KBM-7 (cell line): ENCODE data around the gene TAF1C.
A peak's percentile ranks its signal among the peaks of the same experiment; 100 is the strongest.
"Not testable (repeated sequence)": the region's sequence is repeated elsewhere in the genome, so short reads cannot be mapped to it uniquely, and the experiment has no call there.

ENCODE experiments used
- DNase-seq: peaks from one replicate; pipeline ENCODE4 v3.0.0-alpha.2; 2015
- in situ Hi-C: fragments of 300-500 bp; cut with MboI; formaldehyde crosslinking; loops from 2 replicates; pipeline ENCODE4 v1.14.3; 2020; ENCODE audit warnings: low sequenced_read_pairs, low pct_unique_long_range_greater_than_20kb, mixed read lengths

TAF1C gene, protein sequence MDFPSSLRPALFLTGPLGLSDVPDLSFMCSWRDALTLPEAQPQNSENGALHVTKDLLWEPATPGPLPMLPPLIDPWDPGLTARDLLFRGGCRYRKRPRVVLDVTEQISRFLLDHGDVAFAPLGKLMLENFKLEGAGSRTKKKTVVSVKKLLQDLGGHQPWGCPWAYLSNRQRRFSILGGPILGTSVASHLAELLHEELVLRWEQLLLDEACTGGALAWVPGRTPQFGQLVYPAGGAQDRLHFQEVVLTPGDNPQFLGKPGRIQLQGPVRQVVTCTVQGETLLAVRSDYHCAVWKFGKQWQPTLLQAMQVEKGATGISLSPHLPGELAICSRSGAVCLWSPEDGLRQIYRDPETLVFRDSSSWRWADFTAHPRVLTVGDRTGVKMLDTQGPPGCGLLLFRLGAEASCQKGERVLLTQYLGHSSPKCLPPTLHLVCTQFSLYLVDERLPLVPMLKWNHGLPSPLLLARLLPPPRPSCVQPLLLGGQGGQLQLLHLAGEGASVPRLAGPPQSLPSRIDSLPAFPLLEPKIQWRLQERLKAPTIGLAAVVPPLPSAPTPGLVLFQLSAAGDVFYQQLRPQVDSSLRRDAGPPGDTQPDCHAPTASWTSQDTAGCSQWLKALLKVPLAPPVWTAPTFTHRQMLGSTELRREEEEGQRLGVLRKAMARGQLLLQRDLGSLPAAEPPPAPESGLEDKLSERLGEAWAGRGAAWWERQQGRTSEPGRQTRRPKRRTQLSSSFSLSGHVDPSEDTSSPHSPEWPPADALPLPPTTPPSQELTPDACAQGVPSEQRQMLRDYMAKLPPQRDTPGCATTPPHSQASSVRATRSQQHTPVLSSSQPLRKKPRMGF

DNA sequence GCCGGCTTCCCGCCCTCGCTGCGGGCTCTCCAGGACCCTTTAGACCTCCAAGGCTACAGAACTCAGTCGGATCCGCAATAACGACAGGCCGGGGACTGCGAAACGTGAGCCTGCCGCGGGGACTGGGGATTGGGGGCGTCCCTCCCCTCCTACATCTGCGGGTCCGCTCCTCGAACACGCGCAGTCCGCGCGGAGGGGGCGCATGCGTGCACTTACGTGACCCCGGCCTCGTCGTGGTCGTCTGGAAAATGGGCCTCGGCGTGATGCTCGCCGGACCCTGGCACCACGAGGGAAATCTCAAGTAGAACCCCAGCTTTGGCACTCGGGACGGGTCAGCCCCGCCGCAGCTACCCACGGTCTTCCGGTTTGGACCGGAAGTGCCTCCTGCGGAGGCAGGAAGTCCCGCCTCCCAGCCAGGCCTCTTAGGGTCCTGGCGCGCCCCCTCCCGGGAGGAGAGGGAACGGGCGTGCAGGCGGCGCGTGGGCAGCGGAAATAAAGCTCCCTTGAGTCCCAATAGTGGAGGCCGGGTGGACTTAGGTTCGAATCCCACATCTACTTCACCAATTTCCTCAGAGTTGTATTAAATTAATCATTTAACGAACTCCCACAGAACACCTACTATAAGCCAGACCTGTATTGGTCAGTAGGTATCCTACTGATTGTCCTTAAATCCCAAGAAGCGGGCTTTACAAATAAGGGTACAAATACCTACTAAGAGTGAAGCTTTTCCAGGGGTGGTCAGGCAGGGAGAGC is at the start of gene TAF1C:
Gene TAF1C (minus strand): TSS at position 373 of the 753 bp plus-strand sequence. CDS start 2,069 bp downstream, outside the sequence.
- in situ Hi-C loops = no loop called here
- peak; percentile 94 for DNase-seq

DNA sequence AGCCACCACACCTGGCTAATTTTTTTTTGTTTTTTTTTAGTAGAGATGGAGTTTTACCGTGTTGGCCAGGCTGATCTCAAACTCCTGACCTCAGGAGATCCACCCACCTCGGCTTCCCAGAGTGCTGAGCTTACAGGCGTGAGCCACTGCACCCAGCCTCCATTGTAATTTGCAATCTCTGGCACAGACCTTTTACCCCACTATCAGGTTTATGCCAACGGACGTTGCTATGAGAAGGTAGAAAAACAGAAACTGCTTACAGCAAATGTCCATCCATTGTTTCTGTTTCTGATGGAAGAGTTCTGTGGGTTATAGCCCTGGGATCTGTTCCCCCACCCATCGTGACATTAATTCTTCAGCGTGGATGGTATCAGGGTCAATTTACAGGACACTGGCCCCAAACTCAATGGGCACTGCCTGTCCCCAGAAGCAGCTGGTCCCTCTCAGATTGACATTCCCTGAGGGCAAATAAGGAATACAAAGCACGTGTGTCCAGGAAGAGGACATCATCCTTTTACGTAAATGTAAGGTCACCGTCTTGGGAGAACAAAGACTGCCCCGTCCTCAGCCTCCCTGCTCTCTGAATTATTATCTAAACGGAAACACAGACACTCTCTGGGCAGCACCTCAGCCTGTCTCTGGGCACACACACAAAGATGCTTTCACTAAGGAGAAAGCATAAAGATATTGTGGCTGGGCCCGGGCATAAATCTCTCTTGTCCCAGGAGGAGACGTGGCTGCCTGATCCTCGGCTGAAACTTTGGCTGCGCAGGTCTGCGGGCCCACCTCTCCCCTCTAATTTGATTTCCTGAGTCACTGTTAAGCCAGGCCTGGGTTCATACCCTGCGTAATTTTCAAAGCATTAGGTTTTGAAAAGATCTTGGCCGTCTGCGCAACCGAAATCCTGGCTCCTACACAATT is 47.7 kb upstream of the TAF1C start:
- no peak for DNase-seq
- in situ Hi-C loops = no loop called here

DNA sequence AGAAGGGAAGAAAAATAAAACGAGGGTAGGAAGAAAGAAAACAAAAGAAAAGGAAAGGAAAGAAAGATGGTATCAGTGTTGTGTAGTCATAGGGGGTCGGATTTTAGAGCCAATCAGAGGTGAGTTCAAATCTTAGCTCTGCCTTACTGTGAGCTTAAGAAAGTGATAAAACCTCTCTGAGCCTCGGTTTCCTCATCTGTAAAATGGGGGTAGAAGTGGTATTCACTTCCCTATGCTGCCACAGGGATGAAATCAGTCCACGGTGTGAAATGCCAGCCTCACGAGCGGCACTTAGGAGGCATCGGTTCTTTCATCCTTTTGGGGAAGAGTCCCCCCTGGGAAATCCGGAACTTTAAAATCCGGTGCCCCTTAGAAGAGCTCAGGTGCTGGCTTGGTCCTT is 46.9 kb upstream of the TAF1C start:
- DNase-seq = no peak
- in situ Hi-C loops = no loop called here

DNA sequence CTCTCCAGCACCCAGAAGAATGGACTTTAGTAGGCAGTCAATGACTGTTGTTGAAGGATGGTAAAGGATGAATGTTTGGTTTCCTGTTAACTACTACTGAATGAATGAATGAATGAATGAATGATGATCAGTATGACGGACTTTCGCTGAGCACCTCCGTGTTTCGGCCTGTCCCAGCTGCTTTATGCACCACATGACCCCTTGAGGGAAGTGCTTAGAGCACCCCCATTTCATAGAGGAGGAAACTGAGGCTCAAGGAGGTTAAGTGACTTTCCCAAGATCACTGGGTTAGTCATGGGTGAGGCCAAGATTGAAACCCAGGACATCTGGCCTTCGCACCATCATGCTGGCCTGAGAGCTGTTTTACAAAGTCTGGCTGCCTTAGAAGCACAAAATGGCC is 46.1 kb upstream of the TAF1C start:
- DNase-seq = no peak
- in situ Hi-C loops = no loop called here

DNA sequence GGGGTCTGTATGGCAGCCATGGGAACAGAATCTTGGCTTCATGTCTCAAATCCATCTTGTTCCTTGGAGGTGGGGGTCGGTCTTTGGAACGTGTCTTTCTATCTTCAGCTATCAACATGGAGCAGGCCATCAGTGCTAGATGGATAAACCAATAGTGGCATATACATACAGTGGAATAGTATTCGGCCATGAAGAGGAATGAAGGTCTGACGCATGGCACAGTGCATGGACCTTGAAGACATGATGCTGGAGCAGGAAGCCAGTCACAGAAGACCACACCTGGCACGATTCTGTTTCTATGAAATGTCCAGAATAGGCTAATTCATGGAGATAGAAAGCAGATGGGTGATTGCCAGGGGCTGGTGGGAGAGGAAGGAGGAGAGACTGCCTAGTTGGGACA is 45.2 kb upstream of the TAF1C start:
- in situ Hi-C loops = no loop called here
- no peak for DNase-seq

DNA sequence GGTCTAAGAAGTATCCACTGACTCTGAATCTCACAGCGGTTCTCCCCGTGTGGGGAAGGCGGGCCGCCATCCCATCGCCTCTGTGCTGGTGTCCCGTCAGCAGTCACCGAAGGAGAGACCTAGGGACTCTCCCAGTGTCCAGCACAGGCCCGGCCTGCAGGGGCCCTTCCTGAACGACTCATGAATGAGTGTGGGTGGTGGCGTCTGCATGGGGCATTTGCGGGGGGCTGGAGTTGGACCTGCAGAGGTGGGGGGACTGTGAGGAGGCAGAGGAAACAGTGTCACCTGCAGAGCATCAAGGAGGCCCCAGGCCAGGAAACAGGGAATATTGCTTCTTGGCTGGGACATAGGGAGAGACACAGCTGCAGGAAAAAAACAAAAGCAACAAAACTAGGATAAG is 42.6 kb upstream of the TAF1C start:
- DNase-seq = no peak
- in situ Hi-C loops = no loop called here

DNA sequence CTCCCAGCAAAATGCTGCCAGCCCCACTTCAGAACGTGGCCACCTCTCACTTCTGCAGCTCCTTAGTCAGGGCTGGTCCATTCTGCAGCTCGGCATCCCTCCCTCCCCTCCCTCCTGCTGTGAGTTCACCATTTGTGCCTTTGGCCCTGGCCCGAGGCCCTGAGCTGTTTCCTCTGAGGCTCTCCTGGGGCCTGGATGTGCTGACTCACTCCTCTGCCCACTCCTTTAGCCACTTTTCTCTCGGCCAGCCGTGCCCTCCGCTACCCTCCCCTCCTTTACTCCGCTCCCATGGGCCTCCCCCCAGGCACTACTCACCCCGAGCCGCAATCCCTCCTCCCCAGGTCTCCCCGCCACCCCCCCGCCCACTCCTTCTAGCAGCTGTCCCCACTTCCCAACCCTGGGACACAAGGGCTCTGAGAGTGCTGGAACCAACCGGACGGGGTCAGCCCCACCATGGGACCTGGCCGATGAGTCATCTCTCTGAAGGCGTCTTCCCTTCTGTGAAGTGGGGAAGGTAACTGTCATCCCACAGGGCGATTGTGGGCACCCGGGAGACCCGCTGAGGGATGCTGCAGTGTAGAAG is 41.5 kb upstream of the TAF1C start:
- no peak for DNase-seq
- in situ Hi-C loops = no loop called here

DNA sequence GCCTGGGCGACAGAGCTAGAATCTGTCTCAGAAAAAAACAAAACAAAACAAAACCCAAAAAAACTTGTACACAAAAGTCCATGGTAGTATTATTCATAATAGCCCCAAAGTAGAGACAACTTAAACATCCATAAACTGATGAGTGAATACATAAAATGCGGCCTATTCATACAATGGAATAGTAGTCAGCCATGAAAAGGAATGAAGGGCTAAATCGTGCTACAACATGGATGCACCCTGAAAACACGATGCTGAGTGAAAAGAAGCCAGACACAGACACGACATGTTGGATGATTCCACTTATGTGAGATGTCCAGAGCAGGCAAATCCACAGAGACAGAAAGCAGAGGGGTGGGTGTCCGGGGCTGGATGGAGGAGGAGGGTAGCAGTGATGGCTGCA is 40.7 kb upstream of the TAF1C start:
- in situ Hi-C loops = no loop called here
- DNase-seq = no peak

DNA sequence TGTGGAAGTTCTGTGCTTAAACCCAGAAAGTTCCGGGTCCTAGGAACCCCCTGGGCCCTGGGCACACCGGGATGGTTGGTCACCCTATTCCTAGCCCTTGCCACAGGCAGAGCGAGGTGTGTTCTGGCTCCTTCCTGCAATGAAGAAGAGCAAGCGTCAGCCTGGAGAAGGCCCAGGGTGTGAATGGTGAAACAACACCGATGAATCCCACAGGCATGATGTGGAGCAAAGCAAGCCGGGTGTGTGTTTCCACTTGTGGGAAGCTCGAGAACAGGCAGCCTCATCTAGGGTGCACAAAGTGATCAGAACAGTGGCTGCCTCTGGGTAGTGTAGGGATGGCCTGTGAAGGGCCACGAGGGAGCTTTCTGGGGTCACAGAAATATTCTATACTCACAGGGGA is 39.2 kb upstream of the TAF1C start:
- no peak for DNase-seq
- in situ Hi-C loops = no loop called here

DNA sequence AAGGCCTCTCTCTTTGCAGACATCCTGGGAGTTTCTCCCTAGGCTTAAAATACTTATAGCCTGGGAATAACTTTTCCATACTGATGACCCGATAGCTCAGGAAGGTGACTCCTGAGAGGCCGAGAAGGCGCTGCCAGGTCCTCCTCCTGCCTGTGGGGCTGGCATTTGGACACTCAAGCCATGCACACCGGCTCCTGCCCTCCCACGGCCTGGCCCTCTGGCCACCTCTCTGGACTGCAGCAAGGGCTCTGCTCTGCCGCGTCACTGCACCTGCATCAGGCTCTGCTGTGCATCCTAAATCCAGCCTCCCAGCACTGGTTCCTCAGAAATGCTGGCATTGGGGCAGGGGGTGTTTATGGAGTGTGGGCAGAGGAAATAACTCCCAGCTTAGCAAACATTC is 38.7 kb upstream of the TAF1C start:
- in situ Hi-C loops = no loop called here

DNA sequence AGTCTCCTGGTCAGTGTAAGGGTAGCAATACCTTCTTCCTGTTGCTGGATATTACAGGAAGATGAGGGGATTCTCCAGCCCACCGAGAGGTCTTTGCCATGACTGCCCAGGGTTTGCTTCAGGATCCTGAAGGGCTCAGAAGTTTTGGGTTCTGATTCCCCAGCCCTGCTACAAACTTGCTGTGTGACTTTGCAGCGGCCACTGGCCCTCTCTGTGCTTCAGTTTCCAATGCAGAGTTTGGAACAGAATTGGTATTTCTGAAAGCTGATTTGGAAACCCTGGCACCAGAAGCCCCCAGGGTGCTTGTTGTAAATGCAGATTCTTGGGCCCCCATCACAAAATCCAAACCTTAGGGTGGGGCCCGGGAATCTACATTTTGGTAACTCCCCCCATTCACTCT is 38.3 kb upstream of the TAF1C start:
- in situ Hi-C loops = no loop called here
- no peak for DNase-seq

More for the DNA sequence above, 38.7 kb upstream of the TAF1C start:
- no peak for DNase-seq

DNA sequence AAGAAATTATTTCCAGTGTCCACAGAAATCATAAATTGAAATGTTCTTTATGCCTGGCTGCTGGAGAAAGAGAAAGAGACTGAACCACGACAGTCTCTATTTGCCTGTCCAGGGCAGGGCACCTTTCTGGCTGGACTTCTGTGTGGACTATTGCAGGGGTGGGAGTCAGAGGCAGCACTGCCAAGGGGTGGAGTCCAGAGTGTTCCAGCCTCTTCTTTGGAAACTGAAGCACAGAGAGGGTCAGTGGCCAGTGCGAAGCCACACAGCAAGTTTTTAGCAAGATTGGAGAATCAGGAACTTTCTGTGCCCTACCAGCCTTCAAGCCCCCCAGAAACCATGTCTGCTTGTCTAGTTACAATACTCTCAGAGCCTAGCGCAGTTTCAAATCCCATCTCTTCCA is 37.7 kb upstream of the TAF1C start:
- no peak for DNase-seq
- in situ Hi-C loops = no loop called here

DNA sequence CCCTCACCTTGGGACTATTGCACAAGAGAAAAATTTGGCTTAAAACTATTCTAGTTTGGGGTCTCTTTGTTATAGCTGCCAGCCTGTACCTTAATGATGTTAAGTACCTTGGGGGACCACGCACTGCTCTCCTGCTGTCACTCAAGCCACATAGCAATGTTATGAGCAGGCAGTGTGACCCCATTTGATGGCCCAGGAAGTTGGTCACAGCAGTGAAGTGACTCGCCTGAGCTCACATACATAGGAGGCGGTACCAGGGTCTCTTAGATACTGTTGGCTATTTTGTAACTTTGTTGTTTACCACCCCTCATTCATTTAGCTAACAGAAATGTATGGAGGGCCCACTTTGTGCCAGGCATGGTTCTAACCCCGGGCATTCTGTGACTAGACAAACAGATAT is 36.6 kb upstream of the TAF1C start:
- no peak for DNase-seq
- in situ Hi-C loops = no loop called here

DNA sequence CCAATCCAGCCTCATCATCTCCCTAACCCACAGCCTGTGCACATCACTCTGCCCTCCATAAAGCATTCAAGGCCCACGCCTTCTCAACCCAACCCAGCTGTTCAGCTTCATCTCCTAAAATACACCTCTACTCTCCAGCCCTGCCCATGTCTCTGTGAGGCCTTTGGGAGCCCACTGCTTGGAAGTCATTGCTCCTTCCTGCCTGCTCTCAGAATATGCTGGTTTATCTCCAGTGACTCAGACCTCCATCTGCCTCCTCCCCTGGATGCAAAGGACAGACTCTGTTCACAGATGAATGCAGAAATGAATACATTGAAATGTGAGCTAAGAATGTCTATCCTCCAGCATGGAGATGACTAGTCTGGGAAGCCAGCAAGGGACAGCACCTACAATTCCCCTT is 34.0 kb upstream of the TAF1C start:
- DNase-seq = no peak
- in situ Hi-C loops = no loop called here

DNA sequence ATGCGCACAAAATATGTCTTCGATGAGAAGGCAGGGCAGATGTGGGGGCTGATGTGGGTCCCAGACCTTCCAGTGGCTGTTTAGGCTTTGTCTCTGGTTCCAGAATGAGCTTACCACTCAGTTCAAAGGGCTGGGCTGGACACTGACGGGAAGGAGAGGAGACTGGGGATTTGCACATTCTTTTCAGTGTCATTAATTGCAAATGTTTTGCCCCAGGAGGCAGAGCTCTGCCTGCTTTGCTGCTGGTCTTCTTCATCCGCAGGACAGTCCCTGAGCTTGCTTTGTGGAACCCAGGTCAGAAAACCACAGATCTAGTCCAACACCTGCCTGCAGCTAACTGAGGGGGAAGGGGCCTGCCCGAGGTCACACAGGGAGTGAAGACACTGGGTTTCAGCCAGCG is 32.1 kb upstream of the TAF1C start:
- no peak for DNase-seq
- in situ Hi-C loops = no loop called here

DNA sequence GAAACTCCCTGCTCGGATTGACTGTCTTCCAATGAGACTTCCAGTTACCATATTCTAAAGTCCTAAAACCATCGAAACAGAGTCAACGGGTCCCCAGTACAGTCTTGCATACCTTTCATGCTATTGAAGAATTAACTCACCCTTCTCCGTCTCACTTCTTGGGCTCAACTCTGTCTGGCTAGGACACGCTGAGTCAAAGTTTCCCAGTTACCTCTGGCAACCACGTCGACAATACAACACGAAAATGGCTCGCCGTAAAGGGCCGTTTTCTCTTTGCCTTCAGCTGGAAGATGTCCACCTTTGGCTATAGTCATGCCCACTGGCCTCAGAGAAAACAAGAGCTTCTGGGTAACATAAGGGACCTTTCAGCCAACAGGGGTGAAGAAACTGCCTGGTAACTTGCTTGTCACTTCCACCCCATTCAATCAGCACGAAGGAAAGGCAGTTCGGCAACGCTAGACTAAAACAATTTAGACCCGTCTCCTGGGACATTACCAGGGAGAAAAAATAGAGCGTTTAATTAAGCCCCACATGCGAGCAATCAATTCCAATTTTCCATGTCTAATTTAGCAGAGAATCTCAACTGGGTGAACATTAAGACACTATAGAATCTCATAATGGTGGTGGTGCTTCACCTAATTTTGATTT is 31.4 kb upstream of the TAF1C start:
- in situ Hi-C loops = no loop called here
- no peak for DNase-seq

DNA sequence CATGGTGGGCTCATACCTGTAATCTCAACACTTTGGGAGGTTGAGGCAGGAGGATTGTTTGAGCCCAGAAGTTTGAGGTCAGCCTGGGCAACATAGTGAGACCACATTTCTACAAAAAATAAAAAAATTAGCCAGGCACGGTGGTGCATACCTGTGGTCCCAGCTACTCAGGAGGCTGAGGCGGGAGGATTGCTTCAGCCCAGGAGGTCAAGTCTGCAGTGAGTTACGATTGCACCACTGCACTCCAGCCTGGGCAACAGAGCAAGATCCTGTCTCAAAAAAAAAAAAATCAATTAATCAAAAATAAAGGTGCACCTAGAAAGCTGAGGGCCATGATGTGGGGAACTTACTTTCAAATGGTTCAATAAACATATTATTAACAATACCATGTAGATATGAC is 29.3 kb upstream of the TAF1C start:
- in situ Hi-C loops, DNase-seq: not testable (repeated sequence)

DNA sequence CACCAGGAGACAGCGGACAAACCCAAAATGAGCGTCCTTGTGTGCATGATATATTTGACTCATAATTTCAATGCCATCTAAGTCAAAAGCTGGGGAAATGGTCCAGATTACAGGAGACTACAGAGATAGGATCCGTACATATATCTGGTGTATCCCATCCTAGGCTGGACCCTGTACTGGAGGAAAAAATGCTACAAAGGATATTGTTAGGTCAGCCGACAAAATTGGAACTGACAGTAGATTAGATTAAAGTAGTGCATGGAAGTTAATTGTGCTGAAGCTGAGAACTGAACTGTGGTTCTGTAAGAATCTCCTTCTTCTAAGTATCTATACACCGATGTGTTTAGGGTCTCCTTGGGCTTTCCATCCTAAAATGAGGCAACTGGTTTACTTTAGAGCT is 28.7 kb upstream of the TAF1C start:
- in situ Hi-C loops = no loop called here
- DNase-seq = no peak
